Hematopoietic multipotent progenitor cell treated with erythropoietin and hydrocortisone succinate and interleukin-3 and kit ligand, for 6 days (in vitro differentiated cells): ENCODE results near the gene GCLC.
"Not testable (repeated sequence)": the region's sequence is repeated elsewhere in the genome, so short reads cannot be mapped to it uniquely, and the experiment has no call there.

Experiments
- DNase-seq: peaks from one replicate; pipeline ENCODE4 v3.0.0-alpha.2; 2015

GCLC gene

GRCh38 chr6:53544470-53545308 lies at the start of gene GCLC:
GCLC (minus strand) TSS chr6:53545101; CDS start chr6:53544645, 456 bp downstream.
- peak; percentile 97 for DNase-seq

GRCh38 chr6:53594596-53594995 lies 49.7 kb upstream of the GCLC start:
- peak; percentile 60 for DNase-seq

GRCh38 chr6:53593001-53593488 lies 48.1 kb upstream of the GCLC start:
- peak; percentile 61 for DNase-seq

- DNase-seq, result no peak
Measured at GRCh38 chr6:53591873-53592272, 47.0 kb upstream of the GCLC start.

- no peak for DNase-seq
Measured at GRCh38 chr6:53588816-53589509, 44.1 kb upstream of the GCLC start.

- DNase-seq, result no peak
Measured at GRCh38 chr6:53587291-53587690, 42.4 kb upstream of the GCLC start.

GRCh38 chr6:53585208-53585900 lies 40.5 kb upstream of the GCLC start:
- no peak for DNase-seq

- DNase-seq, result no peak
Measured at GRCh38 chr6:53584726-53585125, 39.8 kb upstream of the GCLC start.

GRCh38 chr6:53583451-53583850 lies 38.5 kb upstream of the GCLC start:
- no peak for DNase-seq

GRCh38 chr6:53582963-53583362 lies 38.1 kb upstream of the GCLC start:
- DNase-seq, result no peak

- no peak for DNase-seq
Measured at GRCh38 chr6:53581856-53582255, 37.0 kb upstream of the GCLC start.

GRCh38 chr6:53581173-53581773 lies 36.4 kb upstream of the GCLC start:
- no peak for DNase-seq

- no peak for DNase-seq
Measured at GRCh38 chr6:53579338-53579737, 34.4 kb upstream of the GCLC start.

GRCh38 chr6:53578371-53578770 lies 33.5 kb upstream of the GCLC start:
- DNase-seq, result no peak

GRCh38 chr6:53573299-53573698 lies 28.4 kb upstream of the GCLC start:
- no peak for DNase-seq

- DNase-seq, result not testable (repeated sequence)
Measured at GRCh38 chr6:53572379-53572778, 27.5 kb upstream of the GCLC start.

GRCh38 chr6:53568776-53569616 lies 24.1 kb upstream of the GCLC start:
- DNase-seq, result no peak

GRCh38 chr6:53567701-53568100 lies 22.8 kb upstream of the GCLC start:
- no peak for DNase-seq

GRCh38 chr6:53566755-53567154 lies 21.9 kb upstream of the GCLC start:
- no peak for DNase-seq

- DNase-seq, result no peak
Measured at GRCh38 chr6:53565886-53566285, 21.0 kb upstream of the GCLC start.

- DNase-seq, result no peak
Measured at GRCh38 chr6:53564401-53565065, 19.6 kb upstream of the GCLC start.
